HepG2 (cell line): Measurements from ENCODE around the gene KCNK15. TPM values are rescaled to one million over a fixed set of nuclear protein-coding genes. Genes with fewer than 3 reads are reported as not detected.

Source experiments
- ATAC-seq: fragments of 200-7000 bp; cut with Tn5 transposase; 3 replicates; pipeline ENCODE4 v1.9.1; 2020; ENCODE audit warnings: mild to moderate bottlenecking, moderate library complexity
- BruUV-seq: library from RNA; stranded (reverse); fragments of 400-500 nt; replicated peaks from 2 replicates; lab custom pipeline; 2021; lab: Mats Ljungman, UMichigan
- CTCF ChIA-PET: fragments of 300-600 bp; formaldehyde crosslinking; extraction: SDS; loops from one replicate; lab custom pipeline; 2021; ENCODE audit warnings: low total read pairs, inconsistent platforms, low intra/inter-chr PET ratio; lab: Yijun Ruan, JAX
- POLR2A ChIA-PET: fragments of 350-600 bp; sonication (Branson Sonifier 250); formaldehyde crosslinking; loops from one replicate; lab custom pipeline; 2020; ENCODE audit warnings: antibody characterized with exemption, inconsistent platforms; lab: Yijun Ruan, JAX
- DNase-seq: peaks from one replicate; pipeline ENCODE4 v3.0.0-alpha.2; 2015; ENCODE audit warnings: low spot score
- FAIRE-seq: peaks from 3 replicates; lab custom pipeline; 2011; peaks lifted over from hg19 to GRCh38; lab: Jason Lieb, UNC
- H2AFZ ChIP-seq: one replicate; pipeline ENCODE4 v1.6.1; 2011; ENCODE audit warnings: low read length, inconsistent platforms
- H3K27ac ChIP-seq: fragments of 300-600 bp; 3 replicates; pipeline ENCODE4 v1.8.0; 2011; ENCODE audit warnings: mixed run types, mild to moderate bottlenecking, mixed read lengths, low read length, inconsistent platforms; ENCODE audit not compliant: insufficient read depth; ENCODE audit errors: extremely low read length
- H3K27me3 ChIP-seq, 2 experiments: fragments of 200-600 bp in 1 of 2; 2 replicates in 1 of 2; 3 replicates in 1 of 2; pipeline versions ENCODE4 v1.6.0 to v1.8.0; 2011; ENCODE audit warnings: low read length in 2 of 2, mild to moderate bottlenecking in 2 of 2, moderate library complexity in 2 of 2, inconsistent platforms in 1 of 2; ENCODE audit not compliant: insufficient read depth in 2 of 2, control insufficient read depth in 1 of 2
- H3K36me3 ChIP-seq, 2 experiments: fragments of 200-600 bp in 1 of 2; replicated peaks in 1 of 2; 2 replicates in 1 of 2; 3 replicates in 1 of 2; pipeline versions ENCODE4 v1.5.1 to v1.8.0; 2011; ENCODE audit warnings: low read length in 2 of 2, inconsistent platforms in 1 of 2; ENCODE audit not compliant: insufficient read depth in 2 of 2, control insufficient read depth in 1 of 2
- H3K4me1 ChIP-seq: 2 replicates; pipeline ENCODE4 v1.5.1; 2012; ENCODE audit warnings: low read length, inconsistent platforms; ENCODE audit not compliant: insufficient read depth
- H3K4me2 ChIP-seq: 2 replicates; pipeline ENCODE4 v1.6.0; 2011; ENCODE audit warnings: low read depth, low read length, inconsistent platforms
- H3K4me3 ChIP-seq, 3 experiments: fragments of 200-600 bp in 1 of 3; sonication (generic), shearing (Covaris generic) in 1 of 3; replicated peaks in 1 of 3; 2 replicates each; pipeline ENCODE4 v1.5.1; 2011 to 2016; ENCODE audit warnings: low read length in 3 of 3, inconsistent platforms in 2 of 3, low read depth in 2 of 3, mild to moderate bottlenecking in 2 of 3, control low read depth in 1 of 3, mixed read lengths in 1 of 3; ENCODE audit not compliant: insufficient read depth in 1 of 3
- H3K79me2 ChIP-seq: one replicate; pipeline ENCODE4 v1.6.1; 2011; ENCODE audit warnings: low read length, inconsistent platforms; ENCODE audit not compliant: insufficient read depth
- H3K9ac ChIP-seq: 2 replicates; pipeline ENCODE4 v1.6.0; 2011; ENCODE audit warnings: mild to moderate bottlenecking, low read depth, low read length, inconsistent platforms; ENCODE audit not compliant: insufficient read depth
- H3K9me3 ChIP-seq: 2 replicates; pipeline ENCODE4 v1.5.1; 2012; ENCODE audit warnings: mild to moderate bottlenecking, low read length
- H4K20me1 ChIP-seq: 2 replicates; pipeline ENCODE4 v1.6.0; 2011; ENCODE audit warnings: inconsistent platforms, mild to moderate bottlenecking, low read length, moderate library complexity; ENCODE audit not compliant: insufficient read depth
- ARID5B ChIP-seq: IDR thresholded peaks from 2 replicates; pipeline ENCODE4 v1.4.0; 2020; ENCODE audit warnings: mild to moderate bottlenecking, missing genetic modification reagents
- ERF ChIP-seq: IDR thresholded peaks from 2 replicates; pipeline ENCODE4 v1.6.1; 2018; ENCODE audit warnings: missing biosample characterization, missing genetic modification reagents
- GPBP1L1 ChIP-seq: sonication (generic); formaldehyde crosslinking; IDR thresholded peaks from 2 replicates; pipeline ENCODE4 v1.5.0; 2020; ENCODE audit warnings: mild to moderate bottlenecking, missing genetic modification reagents
- HDAC2 ChIP-seq: sonication (generic); formaldehyde crosslinking; IDR thresholded peaks from 2 replicates; pipeline ENCODE4 v1.4.0; 2020; ENCODE audit warnings: missing genetic modification reagents
- KLF11 ChIP-seq: IDR thresholded peaks from 2 replicates; pipeline ENCODE4 v1.6.1; 2016; ENCODE audit warnings: missing compliant biosample characterization
- NFATC3 ChIP-seq: sonication (generic); formaldehyde crosslinking; IDR thresholded peaks from 2 replicates; pipeline ENCODE4 v1.5.1; 2020; ENCODE audit warnings: mild to moderate bottlenecking, missing genetic modification reagents
- SIN3B ChIP-seq: fragments of 150-350 bp; IDR thresholded peaks from 2 replicates; pipeline ENCODE4 v1.6.1; 2014; ENCODE audit warnings: low read length
- THAP8 ChIP-seq: sonication (generic); formaldehyde crosslinking; IDR thresholded peaks from 2 replicates; pipeline ENCODE4 v1.5.1; 2020; ENCODE audit warnings: missing genetic modification reagents, mild to moderate bottlenecking, borderline replicate concordance
- ZFP36L1 ChIP-seq: sonication (generic); formaldehyde crosslinking; IDR thresholded peaks from 2 replicates; pipeline ENCODE4 v1.8.0; 2022; ENCODE audit warnings: mild to moderate bottlenecking, missing genetic modification reagents, moderate library complexity
- ZNF775 ChIP-seq: sonication (generic); formaldehyde crosslinking; IDR thresholded peaks from 2 replicates; pipeline ENCODE4 v1.4.0; 2020; ENCODE audit warnings: missing genetic modification reagents, mild to moderate bottlenecking, moderate library complexity, borderline replicate concordance
- ZSCAN20 ChIP-seq: sonication (generic); formaldehyde crosslinking; IDR thresholded peaks from 2 replicates; pipeline ENCODE4 v1.4.0; 2020; ENCODE audit warnings: missing genetic modification reagents, mild to moderate bottlenecking, borderline replicate concordance
- WGBS: methylation state at CpG from one replicate; pipeline ENCODE4 v1.1.6; 2017; ENCODE audit warnings: low lambda C conversion rate; 5-methylcytosine and 5-hydroxymethylcytosine counted together
- in situ Hi-C: cut with HindIII; loops from 2 replicates; pipeline ENCODE4 v1.10.0; 2017; ENCODE audit warnings: low pct_unique_long_range_greater_than_20kb; ENCODE audit not compliant: extremely low pct_ligation_motif_present
- intact Hi-C: fragments of 100-400 bp; cut with micrococcal nuclease; formaldehyde crosslinking; loops from one replicate; pipeline ENCODE4 v1.10.0; 2022; ENCODE audit not compliant: unreplicated experiment
- polyA plus RNA-seq, 8 experiments: library from polyadenylated mRNA; depleted of rRNA in 3 of 8; stranded (reverse) in 7 of 8; unstranded in 1 of 8; fragments of >200 nt; fragmentation: Illumina TruSeq in 4 of 8; extraction: Trizol in 4 of 8; gene quantifications; 2 replicates each; pipeline versions ENCODE4 v1.2.1 to v1.2.3, GENCODE V29; 2011 to 2016; ENCODE audit warnings: low read depth in 4 of 8, missing spikeins in 1 of 8, mixed read lengths in 1 of 8; ENCODE audit not compliant: insufficient read depth in 1 of 8
- total RNA-seq, 5 experiments: library from RNA; depleted of rRNA; stranded (reverse); fragments of >200 nt; fragmentation: Illumina TruSeq; extraction: Trizol; gene quantifications; 2 replicates each; pipeline ENCODE4 v1.2.3, GENCODE V29; 2016; ENCODE audit warnings: low read depth in 1 of 5

KCNK15 gene
- total and polyA plus RNA-seq, 2 of the 13 experiments (the other 11 are each of a cell fraction or from before 2014, with no cell fraction given) = 0.03 TPM; not detected in 1

GRCh38 chr20:44742304-44743079 is 3.2 kb upstream of the KCNK15 start:
- Histone ChIP-seq H2AFZ (no peak overlapping the region), H3K4me2 (no peak overlapping the region), H3K27me3 (peaks cover 14 to 53% of the 10 kb centered on the region in 2 experiments), H3K9ac (no peak overlapping the region), H3K4me3 (no peak overlapping the region), H3K9me3 (no peaks in the 10 kb centered on the region), H3K27ac (no peak overlapping the region), H4K20me1 (0 out of 2 replicates have a peak, but pooled peaks cover 3% of the 10 kb centered on the region), H3K79me2 (no peaks in the 10 kb centered on the region), H3K4me1 (peaks cover 14% of the 10 kb centered on the region), H3K36me3 (no peaks in the 10 kb centered on the region)
- in situ Hi-C loops = loop anchor here (5.0 kb wide), 1 partner anchor 125 kb away; no protein-coding TSS in a partner anchor
- no TSS peak for BruUV-seq
- 24% methylated on average over 14 of the region's 14 CpGs for WGBS
- intact Hi-C loops = no loop called here
- TF ChIP-seq THAP8 (CRISPR knock-in tag) (no peak), ZFP36L1 (CRISPR knock-in tag) (no peak), HDAC2 (CRISPR knock-in tag) (no peak), KLF11 (no peak), SIN3B (no peak), GPBP1L1 (CRISPR knock-in tag) (no peak), ZSCAN20 (CRISPR knock-in tag) (no peak), ARID5B (CRISPR knock-in tag) (no peak), ZNF775 (CRISPR knock-in tag) (no peak), ERF (CRISPR knock-in tag) (no peak), NFATC3 (CRISPR knock-in tag) (no peak)
- ChIA-PET POLR2A (no interaction called here), CTCF (no interaction called here)
- DNase-seq (no peak), ATAC-seq (no peak), FAIRE-seq (no peak)
